Stimulated activated CD8-positive, alpha-beta memory T cell treated with anti-CD3 and anti-CD28 coated beads, Interleukin-4, amount 100 ng/mL, for 1 hour (primary cell): ENCODE measurements around the gene SLIT3.
"Not testable (repeated sequence)": the region's sequence is repeated elsewhere in the genome, so short reads cannot be mapped to it uniquely, and the experiment has no call there.

ENCODE experiments used
- DNase-seq, 2 donors: peaks; one replicate each; pipeline ENCODE4 v3.0.0-alpha.2; 2020; ENCODE audit warnings: low read depth in 2 of 2, low spot score in 1 of 2

Gene SLIT3

DNA sequence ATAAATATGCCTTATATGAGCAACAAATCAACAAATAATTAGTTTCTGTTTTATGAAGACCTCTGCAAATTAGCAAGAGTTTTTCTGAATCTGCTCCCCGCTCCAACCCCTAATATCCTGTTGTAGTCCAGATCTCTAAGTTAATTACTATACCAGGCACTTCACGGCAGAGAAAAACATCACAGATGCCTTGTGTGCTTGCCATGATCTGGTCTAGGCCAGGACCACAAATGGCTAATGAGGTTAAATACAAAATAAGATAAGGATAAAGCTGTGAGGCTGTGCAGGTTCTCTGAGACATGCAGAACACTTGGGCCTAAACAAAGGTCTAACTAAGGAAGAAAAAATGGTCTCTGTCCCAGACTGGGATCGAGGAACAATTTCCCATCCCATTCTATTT, 150.8 kb downstream of the SLIT3 start:
- DNase-seq, result no peak

DNA sequence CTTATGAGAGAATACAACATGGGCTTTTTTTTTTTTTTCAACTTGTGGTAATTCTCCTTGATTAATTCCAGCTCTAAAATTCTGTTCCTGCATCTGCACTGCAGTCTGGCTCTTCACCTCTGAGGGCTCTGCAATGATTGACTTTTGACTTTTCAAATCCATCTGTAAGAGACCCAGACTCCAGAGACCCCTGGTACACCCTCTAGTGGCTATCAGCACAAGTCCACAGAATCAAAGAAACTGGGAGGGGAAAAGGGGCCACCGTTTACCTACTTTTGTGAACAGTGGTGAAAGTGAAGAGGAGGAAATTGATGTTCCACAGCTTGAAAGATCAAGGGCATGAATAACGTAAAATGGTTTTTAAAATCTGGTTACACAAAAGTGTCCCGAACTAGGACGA, 151.6 kb downstream of the SLIT3 start:
- DNase-seq, result no peak

DNA sequence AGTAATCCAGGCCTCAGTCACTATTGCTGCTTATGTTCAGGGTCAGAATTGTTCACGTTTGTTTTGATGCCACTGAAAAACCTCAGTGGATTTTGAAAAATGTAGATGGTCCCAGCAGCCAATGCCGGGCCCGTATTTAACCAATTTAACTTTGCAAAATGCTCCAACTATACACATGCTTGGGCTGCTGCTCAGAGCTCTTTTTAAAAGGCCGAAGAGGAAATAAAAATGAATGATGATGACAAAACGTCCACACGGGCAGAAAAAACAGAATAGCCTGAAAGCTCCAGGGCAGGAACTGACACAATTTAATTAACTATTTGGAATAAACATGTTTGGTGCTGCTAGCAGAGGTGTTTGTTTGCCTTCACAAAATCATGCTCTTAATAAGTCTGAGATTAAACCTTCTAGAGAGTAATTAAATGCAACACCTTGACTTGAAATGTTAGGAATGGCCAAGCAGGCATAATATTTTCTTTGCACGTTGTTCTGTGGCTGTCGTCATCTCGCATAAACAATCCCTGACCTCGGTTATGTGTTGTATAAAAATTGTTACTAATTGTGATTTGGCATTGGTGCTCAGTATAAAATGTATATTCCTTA, 152.7 kb downstream of the SLIT3 start:
- DNase-seq, result no peak

DNA sequence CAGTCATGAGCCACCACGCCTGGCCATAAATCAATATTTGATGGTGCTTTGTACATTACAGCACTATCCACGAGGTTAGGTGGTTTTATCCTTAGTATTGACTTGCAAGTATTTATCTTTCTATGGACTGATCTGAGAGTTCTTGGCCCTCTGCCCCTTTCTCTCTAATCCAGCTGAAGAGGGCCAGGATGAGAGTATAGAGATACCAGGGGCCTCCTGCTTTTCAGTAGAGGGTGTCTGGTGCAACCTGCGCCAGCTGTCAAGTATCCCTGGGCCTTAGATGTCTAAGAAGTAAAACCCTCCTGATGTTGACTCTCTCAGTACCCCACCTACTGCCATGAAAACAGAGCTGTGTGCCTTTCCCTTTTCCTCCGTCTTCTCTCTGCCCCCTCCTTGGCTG, 153.4 kb downstream of the SLIT3 start:
- DNase-seq, result no peak

DNA sequence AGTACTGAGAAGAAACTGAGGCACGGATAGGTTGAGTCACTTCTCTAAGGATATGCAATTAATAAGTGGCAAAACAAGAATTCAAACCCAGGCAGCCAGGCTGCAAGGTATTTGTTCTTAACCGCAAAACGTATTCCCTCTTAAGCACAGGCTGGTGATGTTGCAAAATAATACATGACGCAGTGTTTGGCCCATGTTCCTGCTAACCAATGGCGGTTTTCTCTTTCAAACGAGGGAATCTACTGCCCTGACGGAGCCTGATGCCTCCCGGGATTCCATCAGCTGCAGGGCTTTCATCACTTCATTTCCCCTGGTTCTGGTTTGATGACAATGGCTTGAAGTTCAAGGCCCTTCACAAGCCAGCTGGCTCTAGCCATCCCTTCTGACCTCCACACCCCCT, 154.8 kb downstream of the SLIT3 start:
- no peak for DNase-seq

DNA sequence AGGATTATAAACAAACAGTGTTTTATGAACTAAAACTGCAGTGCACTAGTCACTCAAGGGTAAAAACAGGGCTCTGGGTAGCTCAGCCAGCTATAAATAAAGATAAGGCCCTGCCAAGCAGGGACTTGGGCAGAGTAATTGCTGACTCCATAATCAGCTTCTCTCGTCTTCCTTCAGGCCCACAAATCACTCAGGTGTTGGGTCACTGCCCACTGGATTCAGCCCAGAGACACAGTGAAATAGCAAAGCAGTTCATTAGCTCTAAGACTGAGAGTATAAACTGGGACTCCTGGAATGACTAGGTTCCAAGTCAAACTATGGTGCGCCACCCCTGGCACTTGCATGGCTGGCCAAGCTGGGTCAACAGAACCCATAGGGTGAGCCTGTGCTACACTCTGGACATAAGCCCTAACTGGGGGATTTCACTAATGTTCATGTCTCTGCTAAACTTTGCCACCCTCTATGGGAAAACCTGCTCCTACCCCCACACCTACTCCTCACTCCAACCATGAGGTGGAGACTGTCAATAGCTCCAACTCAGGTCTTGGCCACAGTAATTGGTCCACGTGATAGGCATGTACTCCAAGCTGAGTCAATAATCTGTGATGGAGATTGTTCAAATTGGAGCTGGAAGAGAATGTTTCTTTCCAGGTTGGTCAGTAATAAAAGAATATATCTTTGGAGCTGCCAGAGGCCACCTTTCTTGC, 158.5 kb downstream of the SLIT3 start:
- no peak for DNase-seq

DNA sequence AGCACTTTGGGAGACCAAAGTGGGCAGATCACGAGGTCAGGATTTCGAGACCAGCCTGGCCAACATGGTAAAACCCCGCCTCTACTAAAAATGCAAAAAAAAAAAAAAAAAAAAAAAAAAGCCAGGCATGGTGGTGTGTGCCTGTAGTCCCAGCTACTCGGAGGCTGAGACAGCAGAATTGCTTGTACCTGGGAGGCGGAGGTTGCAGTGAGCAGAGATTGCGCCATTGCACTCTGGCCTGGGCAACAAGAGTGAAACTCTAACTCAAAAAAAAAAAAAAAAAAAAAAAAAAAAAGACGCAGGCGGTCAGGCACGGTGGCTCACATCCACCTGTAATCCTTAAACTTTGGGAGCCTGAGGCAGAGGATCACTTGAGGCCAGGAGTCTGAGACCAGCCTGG, 160.7 kb downstream of the SLIT3 start:
- not testable (repeated sequence) for DNase-seq

DNA sequence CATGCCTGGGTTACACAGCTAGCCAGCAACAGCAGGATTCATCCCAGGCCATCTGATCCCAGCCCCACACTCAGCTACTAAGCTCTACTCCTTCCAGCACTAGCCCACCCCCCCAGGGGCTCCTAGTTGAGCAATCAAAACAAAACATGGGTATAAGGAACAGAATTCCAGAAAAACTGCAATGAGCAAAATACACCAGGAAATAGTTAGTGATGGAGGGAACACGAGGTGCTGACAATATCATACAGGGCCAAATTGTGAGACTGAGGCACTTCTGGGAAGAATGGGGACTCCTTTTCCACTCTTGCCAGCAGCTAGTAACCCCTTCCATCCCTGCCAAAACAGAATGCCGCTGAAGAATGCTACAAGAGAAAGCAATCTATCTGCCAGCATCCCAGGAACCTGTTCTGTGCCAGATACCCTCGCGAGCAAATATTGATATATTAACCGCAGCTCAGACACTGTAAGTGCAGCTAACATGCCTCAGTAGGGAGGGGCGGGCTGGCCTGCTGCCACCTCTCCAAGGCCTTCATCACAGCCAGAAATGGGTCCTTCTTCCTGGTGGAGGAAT, 161.4 kb downstream of the SLIT3 start:
- DNase-seq, result no peak

DNA sequence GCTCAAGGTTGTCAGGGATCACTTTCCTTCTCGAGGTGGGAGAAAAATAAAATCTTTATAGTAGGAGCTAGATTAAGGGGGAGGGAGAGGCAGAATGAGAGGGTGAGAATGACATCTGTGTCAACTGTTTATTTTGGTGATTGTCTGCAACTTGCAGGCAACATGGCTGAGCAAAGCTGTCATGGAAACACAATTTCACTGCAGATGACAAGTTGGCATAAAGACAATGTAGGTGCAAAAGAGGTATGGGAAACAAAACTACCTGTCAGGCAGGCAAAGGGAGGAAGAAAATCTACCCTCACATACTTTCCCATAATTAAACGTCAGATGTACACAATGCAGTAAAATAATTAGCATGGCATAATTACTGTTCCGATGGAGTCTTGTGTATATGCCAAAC, 167.4 kb downstream of the SLIT3 start:
- DNase-seq, result no peak

DNA sequence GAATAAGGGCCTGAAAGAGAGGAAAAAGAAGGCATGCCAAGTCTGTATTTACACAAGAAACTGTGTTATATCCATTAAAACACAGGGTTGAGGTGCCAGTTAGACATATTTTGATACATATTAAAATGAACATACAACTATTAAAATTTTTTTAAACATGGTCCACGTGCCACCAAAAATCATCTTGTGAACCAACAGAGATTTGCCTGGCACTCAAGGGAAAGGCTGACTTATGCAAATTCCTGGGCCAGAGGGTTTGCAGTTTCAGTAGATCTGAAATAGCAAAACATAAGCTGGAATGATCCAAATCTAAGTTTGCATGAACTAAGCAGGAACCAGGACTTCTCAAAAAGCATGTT, 168.7 kb downstream of the SLIT3 start:
- DNase-seq, result no peak

DNA sequence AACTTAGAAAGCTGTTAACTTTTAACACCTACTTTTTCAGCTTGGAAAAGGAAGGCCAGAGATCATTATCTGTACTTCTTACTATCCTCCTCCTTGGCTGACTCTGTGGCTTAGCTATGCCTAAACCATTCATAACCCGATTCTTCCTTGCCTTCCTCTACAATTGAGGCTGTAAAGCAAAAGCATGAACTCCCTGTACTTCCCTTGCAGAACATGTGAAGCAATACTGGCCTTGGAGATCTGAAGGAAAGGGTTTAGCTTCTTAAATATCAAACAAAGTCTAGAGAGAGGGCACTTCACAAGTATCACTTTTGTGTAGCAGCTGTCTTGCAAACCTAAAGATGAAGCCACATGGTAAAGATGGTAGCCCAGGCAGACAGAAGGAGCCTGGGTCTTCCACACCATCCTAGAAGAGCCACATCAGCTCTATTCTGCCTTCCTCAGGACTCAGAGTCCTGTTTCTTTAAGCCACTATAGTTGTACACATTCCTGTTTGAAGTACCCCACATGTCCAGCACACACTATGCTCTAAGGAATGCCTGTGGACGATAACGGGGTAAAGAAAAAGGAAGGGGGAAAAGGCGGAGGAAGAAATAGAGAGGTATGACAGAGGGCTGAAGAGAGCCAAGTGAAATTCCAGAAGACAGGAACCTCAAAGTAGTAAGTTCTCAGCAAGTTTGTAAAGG, 169.2 kb downstream of the SLIT3 start:
- no peak for DNase-seq

DNA sequence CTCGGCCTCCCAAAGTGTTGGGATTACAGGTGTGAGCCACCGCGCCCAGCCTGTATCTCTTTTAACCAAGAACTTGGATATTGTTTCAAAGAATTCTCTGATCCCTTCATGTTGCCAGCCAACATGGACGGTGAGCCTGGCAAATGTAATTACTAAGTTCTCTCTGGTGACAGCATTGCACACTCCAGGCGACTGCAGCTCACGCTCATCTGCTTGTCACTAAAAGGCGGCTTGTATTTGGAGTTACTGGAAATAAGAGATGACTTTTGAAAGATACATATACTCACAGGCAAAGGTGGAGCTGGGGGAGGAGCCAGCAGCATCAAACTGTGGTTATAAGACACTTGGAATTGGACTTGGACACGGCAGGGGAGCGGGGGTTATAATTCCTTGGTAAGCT, 172.3 kb downstream of the SLIT3 start:
- DNase-seq, result no peak

DNA sequence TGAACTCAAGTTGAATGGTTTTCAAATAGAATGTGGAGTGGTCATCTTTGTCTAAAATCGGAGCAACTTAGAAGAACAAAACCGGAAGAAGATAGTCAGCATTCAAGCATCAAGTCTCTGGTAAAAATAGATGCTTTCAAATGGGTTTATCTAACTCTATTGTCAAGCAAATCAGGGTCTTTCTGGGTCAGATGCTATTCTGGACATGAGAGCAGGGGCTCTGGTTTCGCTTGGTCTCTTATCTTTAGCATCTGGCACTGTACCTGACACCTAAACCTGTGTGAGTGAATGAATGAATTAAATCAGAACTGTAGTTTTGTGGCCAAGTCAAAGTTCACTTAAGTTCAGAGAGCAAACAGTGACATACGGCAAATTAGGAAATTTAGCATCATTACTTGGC, 173.5 kb downstream of the SLIT3 start:
- DNase-seq, result no peak

DNA sequence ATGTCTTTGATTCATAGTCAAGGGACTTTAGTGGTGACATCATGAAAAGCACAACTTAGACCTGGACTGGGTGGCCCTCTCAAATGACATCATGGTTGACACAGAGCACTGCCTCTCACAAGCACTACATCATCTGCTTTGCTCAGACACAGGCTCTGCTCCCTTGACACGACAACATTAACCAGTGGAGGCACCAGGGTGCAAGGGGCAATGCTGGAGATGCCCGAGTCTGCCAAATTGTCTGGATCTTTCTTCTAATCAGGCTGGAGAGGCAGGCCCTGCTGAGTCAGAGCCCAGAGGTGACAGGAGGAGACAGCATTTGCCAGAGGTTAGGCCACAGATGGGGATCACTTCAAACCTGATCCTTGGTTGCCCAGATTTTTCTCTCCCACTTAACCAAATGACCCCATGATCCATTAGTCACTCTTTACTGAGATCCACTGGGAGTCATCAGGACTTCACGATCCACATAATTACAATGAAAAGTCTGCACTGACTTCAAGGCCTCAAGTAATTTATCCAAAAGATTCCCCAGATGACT, 174.4 kb downstream of the SLIT3 start:
- DNase-seq, result no peak

DNA sequence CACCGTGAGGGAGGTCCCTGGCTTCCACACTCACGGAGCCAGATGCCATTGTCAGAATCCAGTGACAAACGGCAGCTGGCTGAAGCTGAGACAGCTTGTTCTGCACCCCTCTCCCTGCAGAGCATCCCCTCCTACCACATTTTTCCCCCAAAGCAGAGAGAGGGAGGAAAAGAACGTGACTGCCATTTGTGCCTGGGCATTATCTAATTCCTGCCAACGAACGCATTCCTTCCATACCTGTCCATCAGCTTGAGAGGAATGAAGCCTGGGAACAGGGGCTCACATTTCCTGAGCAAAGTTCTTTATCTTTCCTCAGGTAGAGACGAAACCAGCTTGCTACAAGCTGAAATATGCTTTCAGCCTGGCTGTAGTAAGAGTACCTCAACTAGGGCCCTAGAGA, 175.4 kb downstream of the SLIT3 start:
- no peak for DNase-seq

DNA sequence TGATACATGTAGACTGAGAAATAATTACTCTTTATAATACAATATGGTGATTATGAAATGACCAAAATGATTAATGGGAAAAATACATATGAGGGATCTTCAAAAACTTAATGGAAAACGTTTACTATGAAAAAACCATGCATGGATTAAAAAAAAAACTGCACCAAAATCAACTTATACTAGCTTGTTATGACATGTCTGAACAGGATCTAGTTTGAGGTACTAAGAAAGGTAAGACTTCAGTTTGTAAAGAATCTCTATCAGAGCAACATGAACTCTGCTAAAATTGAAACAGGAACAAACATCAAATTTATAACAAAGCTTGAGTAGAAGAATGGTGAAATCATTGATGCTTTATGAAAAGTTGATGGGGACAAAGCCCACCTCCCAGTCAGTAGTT, 178.0 kb downstream of the SLIT3 start:
- DNase-seq, result no peak

DNA sequence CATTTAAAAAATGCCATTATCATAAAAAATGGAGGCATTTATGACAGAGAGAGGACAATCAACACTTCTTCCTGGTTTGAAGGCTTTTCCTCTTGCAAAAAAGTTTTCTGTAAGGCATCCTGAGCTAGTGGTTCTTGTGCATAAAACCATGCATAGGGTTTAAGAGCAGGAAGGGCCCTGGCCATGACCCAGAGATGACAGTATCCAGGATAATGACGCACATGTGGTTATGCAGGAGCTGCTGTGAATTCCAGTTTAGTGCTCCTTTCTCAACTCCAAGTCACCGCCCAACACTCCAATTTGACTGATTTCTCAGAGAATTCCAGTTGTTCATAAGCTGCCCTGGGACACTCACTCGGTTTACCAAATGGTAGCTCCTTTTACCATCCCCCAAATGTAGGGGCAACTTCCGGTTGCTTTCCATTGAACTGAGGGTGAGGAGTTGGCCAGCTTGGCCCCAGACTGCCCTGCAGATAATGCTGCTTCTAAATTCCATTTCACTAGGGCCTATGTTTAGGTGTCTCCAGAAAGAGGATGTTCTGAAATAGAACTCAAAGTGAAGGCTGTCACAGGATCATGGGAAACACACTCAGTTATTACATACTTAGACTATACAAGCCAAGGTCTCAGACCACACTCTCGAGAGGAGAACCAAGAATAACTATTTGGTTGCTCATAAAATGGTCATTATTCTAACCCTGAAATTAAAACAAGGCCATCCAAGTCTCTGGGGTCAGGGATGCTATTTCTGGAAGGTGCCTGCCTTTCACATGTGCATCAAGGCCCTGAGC, 179.1 kb downstream of the SLIT3 start:
- DNase-seq, result no peak

DNA sequence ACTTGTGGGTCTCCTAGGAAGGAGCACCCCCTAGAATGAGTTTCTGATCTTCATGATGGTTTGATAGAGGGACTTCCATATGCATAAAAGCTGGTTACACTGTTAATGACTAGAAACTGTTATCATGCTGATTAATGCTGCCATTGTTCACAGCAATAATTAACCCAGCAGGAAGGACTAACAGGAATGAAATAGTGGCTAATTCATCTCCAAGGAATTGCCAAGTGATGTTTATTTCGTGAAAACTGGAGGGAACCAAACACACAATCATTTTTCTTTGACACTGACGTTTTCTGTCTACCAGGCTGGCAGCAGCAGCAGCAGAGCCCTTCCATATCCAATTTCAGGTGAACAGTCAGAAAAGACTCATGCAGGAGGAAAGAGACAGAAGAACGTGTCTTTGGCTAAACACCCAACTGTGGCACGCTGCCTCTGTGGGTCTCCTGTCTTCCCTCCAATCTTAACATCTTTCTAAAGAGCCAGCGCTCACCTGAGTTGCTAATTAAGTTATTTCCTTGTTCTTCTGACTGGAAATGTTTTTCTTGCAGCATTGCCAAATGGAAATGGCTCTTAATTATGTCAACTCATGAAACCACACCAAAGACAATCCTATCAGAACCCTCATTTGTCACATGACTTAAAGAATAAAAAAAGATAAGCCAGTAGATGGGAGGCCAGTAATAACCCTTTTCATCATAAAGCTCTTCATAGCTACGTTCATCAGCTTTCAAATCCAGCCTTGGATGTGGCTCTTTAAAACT, 181.5 kb downstream of the SLIT3 start:
- DNase-seq, result no peak

DNA sequence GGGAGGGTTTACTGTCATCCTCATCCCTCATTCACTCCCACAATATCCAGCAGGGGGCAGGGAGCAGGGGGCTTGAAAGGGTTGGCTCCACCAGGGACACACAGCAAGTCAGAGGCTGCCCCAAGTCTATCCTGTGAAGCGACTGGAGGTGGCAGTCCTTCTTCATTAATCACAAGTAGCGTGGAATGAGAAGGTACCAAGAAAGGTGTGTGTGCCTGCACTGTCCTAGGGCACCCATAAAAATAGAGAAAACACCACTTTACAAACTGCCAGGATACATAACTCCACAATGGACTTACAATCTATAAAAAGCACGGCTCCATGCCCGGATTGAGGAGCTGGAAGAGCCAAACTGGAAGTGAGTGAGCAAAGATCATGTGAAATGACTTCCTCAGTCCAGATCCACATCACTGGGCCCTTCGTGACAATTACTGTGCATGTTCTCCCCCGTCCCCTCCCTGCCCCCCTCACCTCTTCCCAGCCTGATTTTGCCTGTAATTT, 183.9 kb downstream of the SLIT3 start:
- no peak for DNase-seq

DNA sequence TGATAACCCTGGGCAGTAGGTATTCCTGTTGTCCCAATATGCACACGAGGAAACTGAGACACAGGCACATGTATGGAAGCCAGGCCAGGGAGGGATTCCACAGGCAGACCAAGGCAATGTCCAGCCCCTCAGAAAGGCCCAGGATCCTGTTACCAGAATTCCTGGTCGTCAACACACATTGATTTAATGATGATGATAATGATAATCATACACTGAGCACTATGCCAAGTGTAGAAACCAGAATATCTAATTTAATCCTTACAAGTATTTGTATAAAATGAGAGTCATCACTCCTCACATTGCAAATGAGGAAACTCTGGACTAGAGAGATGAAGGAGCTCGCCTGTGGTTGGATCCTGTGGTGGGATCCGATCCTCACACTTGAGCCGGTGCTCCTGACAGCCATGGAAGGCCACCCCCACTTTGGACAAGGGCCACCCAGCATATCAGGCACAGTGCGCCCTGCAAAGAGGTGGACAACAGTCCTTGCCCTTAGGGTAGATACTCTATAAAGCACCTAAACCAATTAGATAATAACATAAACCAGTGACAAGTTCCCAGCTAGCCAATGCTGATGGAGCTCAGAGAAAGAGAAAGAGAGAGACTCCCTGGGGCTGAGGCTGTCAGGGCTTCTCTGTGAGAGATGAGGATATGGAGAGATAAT, 185.3 kb downstream of the SLIT3 start:
- no peak for DNase-seq
